Measurements from ENCODE around the gene PRPF40B. TPM values are rescaled to one million over a fixed set of nuclear protein-coding genes. Genes with fewer than 3 reads are reported as not detected.

Gene PRPF40B
- total and polyA plus RNA-seq, 2 of the 13 experiments (the other 11 are each of a cell fraction or from before 2014, with no cell fraction given) = 5.0 to 7.8 TPM

DNA sequence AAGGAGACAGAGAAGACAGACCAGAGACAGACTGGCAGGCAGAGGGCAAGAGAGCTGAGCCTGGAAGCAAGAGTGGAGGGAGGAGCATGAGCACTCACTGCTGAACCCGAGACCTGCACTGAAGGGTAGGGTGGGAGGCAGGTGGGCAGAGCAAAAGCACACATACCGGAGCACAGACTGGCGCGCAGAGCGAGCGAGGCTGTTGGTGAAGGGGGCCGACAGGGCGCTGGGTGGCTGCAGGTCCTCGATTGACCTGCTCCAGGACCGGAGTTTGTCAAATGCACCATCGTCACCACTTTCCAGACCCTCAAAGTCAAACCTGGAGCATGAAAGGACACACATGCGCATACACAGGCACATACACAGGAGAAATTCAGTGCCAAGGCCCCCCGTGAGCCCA, 34.9 kb downstream of the PRPF40B start (continued):
- TF ChIP-seq, protein P1, sequence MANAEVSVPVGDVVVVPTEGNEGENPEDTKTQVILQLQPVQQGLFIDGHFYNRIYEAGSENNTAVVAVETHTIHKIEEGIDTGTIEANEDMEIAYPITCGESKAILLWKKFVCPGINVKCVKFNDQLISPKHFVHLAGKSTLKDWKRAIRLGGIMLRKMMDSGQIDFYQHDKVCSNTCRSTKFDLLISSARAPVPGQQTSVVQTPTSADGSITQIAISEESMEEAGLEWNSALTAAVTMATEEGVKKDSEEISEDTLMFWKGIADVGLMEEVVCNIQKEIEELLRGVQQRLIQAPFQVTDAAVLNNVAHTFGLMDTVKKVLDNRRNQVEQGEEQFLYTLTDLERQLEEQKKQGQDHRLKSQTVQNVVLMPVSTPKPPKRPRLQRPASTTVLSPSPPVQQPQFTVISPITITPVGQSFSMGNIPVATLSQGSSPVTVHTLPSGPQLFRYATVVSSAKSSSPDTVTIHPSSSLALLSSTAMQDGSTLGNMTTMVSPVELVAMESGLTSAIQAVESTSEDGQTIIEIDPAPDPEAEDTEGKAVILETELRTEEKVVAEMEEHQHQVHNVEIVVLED (CRISPR knock-in tag; IDR thresholded peaks at IDR 0.05; ENCODE audit: borderline replicate concordance) = no peak
- TF ChIP-seq ZNF674 (CRISPR knock-in tag; IDR thresholded peaks at IDR 0.05; ENCODE audit: low read depth) (no peak), ZBTB20 (CRISPR knock-in tag; IDR thresholded peaks at IDR 0.05; ENCODE audit: borderline replicate concordance, low read depth) (no peak), ZNF841 (CRISPR knock-in tag; IDR thresholded peaks at IDR 0.05; ENCODE audit: borderline replicate concordance) (no peak), SYNCRIP (IDR thresholded peaks at IDR 0.05; ENCODE audit: insufficient read depth, low read depth, low read length) (no peak), JUN (CRISPR knock-in tag; IDR thresholded peaks at IDR 0.05) (no peak), CREM (IDR thresholded peaks at IDR 0.05) (no peak), CREM (CRISPR knock-in tag; IDR thresholded peaks at IDR 0.05) (no peak), ZFP82 (CRISPR knock-in tag; IDR thresholded peaks at IDR 0.05; ENCODE audit: borderline replicate concordance) (no peak), SKI (IDR thresholded peaks at IDR 0.05; ENCODE audit: partially characterized antibody) (no peak), ZNF577 (CRISPR knock-in tag; IDR thresholded peaks at IDR 0.05; ENCODE audit: borderline replicate concordance, low read depth) (no peak)
- TF ChIP-seq, protein P2, sequence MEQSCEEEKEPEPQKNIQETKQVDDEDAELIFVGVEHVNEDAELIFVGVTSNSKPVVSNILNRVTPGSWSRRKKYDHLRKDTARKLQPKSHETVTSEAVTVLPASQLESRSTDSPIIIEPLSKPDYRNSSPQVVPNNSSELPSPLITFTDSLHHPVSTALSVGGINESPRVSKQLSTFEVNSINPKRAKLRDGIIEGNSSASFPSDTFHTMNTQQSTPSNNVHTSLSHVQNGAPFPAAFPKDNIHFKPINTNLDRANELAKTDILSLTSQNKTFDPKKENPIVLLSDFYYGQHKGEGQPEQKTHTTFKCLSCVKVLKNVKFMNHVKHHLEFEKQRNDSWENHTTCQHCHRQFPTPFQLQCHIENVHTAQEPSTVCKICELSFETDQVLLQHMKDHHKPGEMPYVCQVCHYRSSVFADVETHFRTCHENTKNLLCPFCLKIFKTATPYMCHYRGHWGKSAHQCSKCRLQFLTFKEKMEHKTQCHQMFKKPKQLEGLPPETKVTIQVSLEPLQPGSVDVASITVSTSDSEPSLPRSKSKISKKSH (CRISPR knock-in tag; IDR thresholded peaks at IDR 0.05; ENCODE audit: borderline replicate concordance) = no peak

Data from HepG2 (cell line).